IPS-18c (cell line): ENCODE data around the gene THOC6.
A peak's percentile ranks its signal among the peaks of the same experiment; 100 is the strongest.

ENCODE experiments used
- H3K4me3 ChIP-seq: 2 replicates; pipeline ENCODE4 v1.7.0; 2013; ENCODE audit warnings: low read depth, mild to moderate bottlenecking, low read length, moderate library complexity; ENCODE audit not compliant: insufficient read depth
- H3K9me3 ChIP-seq: one replicate; pipeline ENCODE4 v1.6.1; 2013; ENCODE audit warnings: mild to moderate bottlenecking, low read length, moderate library complexity; ENCODE audit not compliant: control insufficient read depth, insufficient read depth

THOC6 gene

GRCh38 chr16:3022684-3023414, 986 bp upstream of the THOC6 start:
- Histone ChIP-seq H3K9me3 (no peaks in the 10 kb centered on the region), H3K4me3 (peak overlapping the region; percentile 86)

DNA sequence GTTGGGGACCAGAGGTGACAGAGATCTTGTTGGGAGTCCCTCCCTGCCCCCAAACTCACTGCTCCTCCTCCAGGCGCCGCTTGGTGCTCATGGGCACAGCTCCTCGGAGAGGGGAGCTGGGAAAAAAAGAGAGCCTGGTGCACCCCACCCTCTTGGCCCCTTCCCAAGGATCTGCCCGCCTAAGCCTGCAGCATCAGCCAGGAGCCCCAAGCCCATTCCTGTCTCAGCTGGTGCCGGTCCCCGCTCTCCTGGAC, 493 bp upstream of the THOC6 start:
- Histone ChIP-seq H3K4me3 (peak overlapping the region; percentile 86), H3K9me3 (no peaks in the 10 kb centered on the region)

DNA sequence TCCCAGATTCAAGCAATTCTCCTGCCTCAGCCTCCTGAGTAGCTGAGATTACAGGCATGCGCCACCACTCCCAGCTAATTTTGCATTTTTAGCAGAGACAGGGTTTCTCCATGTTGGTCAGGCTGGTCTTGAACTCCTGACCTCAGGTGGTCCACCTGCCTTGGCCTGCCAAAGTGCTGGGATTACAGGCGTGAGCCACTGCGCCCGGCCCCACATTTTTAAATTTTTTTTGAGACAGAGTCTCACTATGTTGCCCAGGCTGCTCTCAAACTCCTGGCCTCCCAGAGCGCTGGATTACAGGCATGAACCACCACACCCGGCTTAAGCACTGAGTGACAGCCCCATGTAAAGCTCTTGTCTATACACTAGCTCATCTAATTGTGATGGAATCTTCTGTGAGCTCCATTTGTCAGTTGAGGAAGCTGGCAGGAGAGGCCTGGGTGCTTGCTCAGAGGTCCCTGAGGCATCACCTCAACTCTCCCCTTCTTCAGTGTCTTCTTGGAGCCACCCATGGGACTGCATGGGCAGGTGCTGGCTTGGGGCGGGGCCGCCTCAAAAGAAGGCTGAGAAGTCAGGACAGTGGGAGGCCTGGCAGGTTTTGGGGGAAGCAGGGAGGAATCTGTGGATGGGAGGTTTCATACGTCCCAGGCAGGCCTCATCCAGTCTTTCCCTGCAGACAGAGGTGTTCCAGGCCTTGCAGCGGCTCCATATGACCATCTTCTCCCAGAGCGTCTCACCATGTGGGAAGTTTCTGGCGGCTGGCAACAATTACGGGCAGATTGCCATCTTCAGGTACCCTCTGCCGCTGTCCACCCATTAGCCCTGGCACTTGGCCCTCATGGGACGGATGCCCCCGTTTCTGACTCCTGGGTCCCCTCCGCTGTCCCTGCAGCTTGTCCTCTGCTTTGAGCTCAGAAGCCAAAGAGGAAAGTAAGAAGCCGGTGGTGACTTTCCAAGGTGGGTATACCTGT, 1.5 kb downstream of the THOC6 start:
- no peak overlapping the region for H3K4me3 ChIP-seq

GRCh38 chr16:3026003-3026378, 2.2 kb downstream of the THOC6 start:
- Histone ChIP-seq H3K4me3 (no peak overlapping the region), H3K9me3 (peaks cover 2% of the 10 kb centered on the region)

More for the DNA sequence above, 1.5 kb downstream of the THOC6 start:
- peaks cover 2% of the 10 kb centered on the region for H3K9me3 ChIP-seq

- H3K9me3 ChIP-seq: peaks cover 2% of the 10 kb centered on the region
- H3K4me3 ChIP-seq: no peak overlapping the region
These were observed 3.0 kb downstream of the THOC6 start for GRCh38 chr16:3026609-3027488.

DNA sequence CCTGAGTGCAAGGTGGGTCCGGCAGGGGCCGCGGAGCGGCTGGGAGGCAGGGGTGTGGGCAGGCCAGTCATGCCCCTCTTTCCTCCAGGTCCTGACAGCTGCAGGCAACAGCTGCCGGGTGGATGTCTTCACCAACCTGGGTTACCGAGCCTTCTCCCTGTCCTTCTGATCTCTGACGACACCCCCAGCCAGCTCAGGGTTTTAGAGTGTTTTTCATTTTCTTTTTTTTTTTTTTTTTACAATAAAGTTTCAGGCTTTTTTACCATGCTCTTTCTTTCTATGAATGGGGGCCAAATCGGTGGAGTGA, 3.6 kb downstream of the THOC6 start:
- Histone ChIP-seq H3K9me3 (peaks cover 2% of the 10 kb centered on the region), H3K4me3 (no peak overlapping the region)

DNA sequence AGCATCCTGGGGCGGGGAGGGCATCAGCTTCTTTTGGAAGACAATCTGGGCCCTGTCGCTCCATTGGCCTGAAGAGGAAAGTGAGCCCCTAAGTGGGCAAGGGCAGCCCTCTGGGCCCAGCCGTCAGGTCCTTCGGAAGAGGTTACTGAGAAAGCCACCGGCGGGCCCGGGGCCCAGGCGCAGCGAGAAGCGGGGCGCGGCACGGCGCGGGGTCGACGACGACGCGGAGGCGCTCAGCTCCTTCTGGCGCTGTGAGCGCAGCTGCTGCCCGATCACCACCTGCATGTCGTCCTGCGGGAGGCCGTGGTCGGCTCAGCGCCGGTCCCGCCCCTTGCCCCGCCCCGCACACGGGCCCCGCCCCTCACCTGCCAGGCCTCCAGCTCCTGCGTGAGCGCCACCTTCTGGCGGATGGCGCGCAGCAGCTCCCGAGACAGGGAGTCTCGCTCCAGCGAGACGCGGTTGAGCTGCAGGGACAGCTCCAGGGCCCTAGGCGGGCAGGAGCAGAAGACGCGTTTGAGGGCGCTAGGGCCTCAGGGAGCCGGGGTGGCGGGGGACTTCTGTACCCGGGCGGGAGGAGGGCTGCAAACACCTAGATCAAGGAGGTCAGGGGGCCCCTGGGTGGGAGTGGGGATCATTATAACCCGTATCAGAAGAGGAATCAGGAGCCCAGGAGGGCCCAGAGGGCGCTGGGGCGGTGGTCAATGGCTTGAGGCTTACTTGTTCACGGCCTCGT, 4.3 kb downstream of the THOC6 start:
- Histone ChIP-seq H3K9me3 (peaks cover 2% of the 10 kb centered on the region), H3K4me3 (no peak overlapping the region)

- Histone ChIP-seq H3K4me3 (no peak overlapping the region), H3K9me3 (peaks cover 2% of the 10 kb centered on the region)
These were observed 5.0 kb downstream of the THOC6 start for GRCh38 chr16:3028716-3029319.

DNA sequence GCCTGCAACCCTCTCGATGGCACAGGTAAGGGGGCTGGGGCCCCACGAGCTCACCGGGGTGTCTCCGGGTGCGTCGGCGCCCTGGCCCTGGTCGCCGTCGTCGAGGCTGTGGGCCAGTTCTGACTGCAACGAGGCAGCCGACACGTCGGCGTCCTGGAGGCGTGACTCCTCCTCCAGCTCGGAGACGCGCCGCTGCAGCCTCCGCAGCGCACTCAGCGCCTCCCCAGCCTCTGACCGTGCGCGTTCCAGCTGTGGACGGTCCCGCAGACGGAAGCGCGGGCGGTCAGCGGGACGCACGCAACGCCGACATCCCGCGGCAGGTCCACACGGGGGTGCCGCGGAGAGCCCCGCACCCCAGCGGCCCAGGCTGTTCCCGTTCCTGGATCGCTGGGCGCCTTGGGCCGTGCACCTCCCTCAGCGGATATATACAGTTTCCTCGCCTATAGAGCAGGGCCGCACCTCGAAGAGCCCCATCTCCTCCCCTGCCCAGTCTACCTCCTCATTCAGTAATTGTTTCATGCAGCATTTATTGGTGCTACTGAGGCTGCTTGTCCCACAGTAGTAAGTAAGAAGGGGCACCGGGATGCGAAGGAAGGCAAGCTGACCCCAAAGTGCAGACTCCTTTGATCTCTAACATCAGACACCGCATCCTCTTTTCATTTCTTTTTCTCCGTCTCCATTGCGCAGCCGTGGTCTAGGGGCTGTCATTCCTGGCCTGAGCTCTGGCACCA, 5.8 kb downstream of the THOC6 start:
- H3K4me3 ChIP-seq: no peak overlapping the region

DNA sequence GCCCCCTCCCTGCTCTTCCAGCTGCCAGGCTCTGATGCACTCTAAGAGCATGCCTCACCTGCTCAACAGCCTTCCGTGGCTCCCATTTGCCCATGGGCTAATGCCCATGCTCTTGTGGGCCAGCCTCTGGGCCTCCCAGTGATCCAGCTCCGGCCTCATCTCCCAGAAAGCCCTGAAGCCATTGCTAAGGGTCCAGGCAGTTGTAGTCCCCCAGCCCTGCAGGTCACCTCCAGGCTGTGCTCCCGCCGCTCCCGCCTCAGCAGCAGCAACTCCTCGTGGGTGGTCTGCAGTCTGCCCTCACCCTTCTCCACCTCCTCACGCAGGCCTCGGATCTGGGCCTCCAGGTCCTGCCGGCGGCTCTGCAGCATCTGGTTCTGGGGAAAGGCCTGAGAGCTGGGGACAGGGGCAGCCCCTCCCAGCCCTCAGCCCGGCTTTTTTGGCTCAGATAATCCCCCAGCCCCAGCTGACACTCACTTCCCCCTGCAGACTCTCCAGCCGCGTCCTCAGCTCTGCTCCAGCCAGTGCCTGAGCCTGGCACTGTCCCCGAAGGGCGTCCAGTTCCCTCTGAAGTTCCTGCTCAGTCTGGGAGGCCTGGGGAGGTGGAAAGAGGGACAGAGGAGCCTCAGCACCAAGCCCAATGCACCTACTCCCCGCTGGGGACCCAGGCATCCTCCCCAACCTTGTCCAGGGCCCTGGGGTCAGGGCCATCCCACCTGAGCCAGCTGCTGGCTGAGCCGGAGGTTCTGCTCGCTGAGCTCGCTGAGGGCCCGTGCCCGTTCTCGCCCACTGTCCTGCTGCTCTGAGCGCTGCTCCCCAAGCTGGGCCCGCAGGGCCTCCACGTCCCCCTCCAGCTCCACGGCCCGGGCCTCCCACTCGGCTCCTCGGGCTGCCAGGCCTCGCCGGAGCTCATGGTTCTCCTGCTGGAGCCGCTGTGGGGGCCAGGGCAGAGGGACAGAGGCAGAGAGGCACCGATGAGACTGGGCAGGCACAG, 6.7 kb downstream of the THOC6 start:
- Histone ChIP-seq H3K9me3 (peaks cover 2% of the 10 kb centered on the region), H3K4me3 (peak overlapping the region; percentile 9; the same call in 1 of the 2 replicates)

More for the DNA sequence above, 5.8 kb downstream of the THOC6 start:
- H3K9me3 ChIP-seq: peaks cover 2% of the 10 kb centered on the region

DNA sequence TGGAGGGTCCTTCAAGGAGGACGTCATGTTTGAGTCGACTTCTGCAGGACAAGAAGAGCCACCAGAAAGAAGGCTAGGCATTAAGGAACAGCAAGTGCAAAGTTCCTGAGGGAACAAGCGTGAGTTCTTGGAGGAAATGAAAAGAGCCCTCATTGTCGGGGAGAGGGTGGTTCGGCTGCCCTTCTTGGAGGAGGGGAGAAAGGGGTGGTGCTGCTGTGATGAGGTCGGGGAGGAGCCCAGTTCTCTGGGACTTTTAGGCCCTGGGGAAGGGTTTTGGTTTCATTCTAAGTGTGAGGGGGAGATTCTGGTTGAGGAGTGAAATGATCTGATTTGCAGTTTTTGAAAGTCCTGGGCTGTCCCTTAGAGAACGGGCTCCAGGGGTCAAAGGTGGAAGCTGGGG, 8.8 kb downstream of the THOC6 start:
- H3K4me3 ChIP-seq: no peak overlapping the region
- H3K9me3 ChIP-seq: peaks cover 2% of the 10 kb centered on the region

GRCh38 chr16:3035289-3035971, 11.6 kb downstream of the THOC6 start:
- Histone ChIP-seq H3K9me3 (no peaks in the 10 kb centered on the region), H3K4me3 (no peak overlapping the region; the same call in 1 of the 2 replicates)

DNA sequence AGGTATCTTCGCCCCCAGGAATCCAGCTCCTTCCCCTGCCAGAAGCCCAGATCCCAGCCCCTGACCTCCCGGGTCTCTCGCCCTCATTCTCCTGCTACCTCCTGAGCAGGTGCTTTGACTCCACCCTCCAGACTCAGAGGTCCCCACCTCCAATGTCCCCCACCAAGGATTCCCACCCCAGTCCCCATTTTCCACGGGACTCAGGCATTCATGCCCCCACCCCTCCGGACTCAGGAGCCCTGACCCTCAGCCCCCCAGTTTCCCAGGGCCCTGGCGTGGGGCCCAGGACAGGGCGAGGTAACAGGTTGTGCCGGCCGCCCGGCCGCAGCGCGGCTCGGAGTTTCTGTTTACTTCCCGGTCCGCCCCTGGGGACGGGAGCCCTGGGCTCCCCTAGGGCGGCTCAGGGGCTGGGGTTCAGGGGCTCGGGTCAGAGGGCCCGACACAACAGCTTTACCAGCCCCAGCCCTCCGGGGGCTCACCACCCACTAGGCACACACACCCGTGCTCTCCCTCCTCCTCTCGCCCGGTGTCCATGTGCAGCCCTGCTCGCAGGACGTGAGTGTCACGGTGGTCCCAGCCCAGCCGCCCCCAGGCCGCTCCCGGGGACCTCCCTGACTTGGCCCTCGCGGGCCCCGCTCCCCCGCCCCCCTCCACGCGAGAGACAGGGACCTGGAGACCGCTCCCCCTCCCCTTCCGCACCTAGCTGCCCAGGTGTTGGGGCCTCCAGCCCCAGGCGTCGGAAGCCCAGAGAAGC, 12.3 kb downstream of the THOC6 start:
- Histone ChIP-seq H3K9me3 (no peaks in the 10 kb centered on the region), H3K4me3 (peak overlapping the region; percentile 59; the same call in 1 of the 2 replicates)

- H3K9me3 ChIP-seq: no peaks in the 10 kb centered on the region
- peak within 1 kb of the TSS; percentile 59; the same call in 1 of the 2 replicates for H3K4me3 ChIP-seq
These were observed 13.0 kb downstream of the THOC6 start, which contains the start of gene BICDL2 for GRCh38 chr16:3036726-3037315. BICDL2 (minus strand) TSS chr16:3036944; CDS start chr16:3035496, 1,448 bp downstream.
